MCF 10A (cell line): ENCODE results near the gene TMEM145. TPM values are rescaled to one million over a fixed set of nuclear protein-coding genes. Genes with fewer than 3 reads are reported as not detected.

Experiments
- BruUV-seq: library from RNA; stranded (reverse); fragments of 400-500 nt; replicated peaks from 2 replicates; lab custom pipeline; 2021; lab: Mats Ljungman, UMichigan
- CTCF ChIA-PET: fragments of 300-600 bp; sonication (Branson Sonifier 250); formaldehyde crosslinking; extraction: SDS; loops from one replicate; lab custom pipeline; 2021; ENCODE audit warnings: antibody characterized with exemption, inconsistent platforms; lab: Yijun Ruan, JAX
- POLR2A ChIA-PET: fragments of 300-600, 350-650 bp; sonication (Branson Sonifier 250); formaldehyde crosslinking; extraction: SDS; loops from one replicate; lab custom pipeline; 2020; ENCODE audit warnings: antibody characterized with exemption, inconsistent platforms; lab: Yijun Ruan, JAX
- DNase-seq: peaks from one replicate; pipeline ENCODE4 v3.0.0-alpha.2; 2018; ENCODE audit not compliant: unreplicated experiment
- H3K27ac Mint-ChIP-seq: one replicate; pipeline ENCODE4 v1.8.0; 2022; ENCODE audit warnings: mild to moderate bottlenecking, low read depth, mixed read lengths; ENCODE audit not compliant: unreplicated experiment
- H3K27me3 Mint-ChIP-seq: one replicate; pipeline ENCODE4 v1.8.0; 2022; ENCODE audit warnings: mixed read lengths; ENCODE audit not compliant: insufficient read depth, unreplicated experiment
- H3K36me3 Mint-ChIP-seq: one replicate; pipeline ENCODE4 v1.8.0; 2022; ENCODE audit warnings: mild to moderate bottlenecking, moderate library complexity, mixed read lengths; ENCODE audit not compliant: insufficient read depth, unreplicated experiment
- H3K4me1 Mint-ChIP-seq: one replicate; pipeline ENCODE4 v1.8.0; 2022; ENCODE audit warnings: mixed read lengths; ENCODE audit not compliant: insufficient read depth, unreplicated experiment
- H3K4me3 Mint-ChIP-seq: one replicate; pipeline ENCODE4 v1.8.0; 2022; ENCODE audit warnings: mild to moderate bottlenecking, moderate library complexity, mixed read lengths; ENCODE audit not compliant: unreplicated experiment
- H3K9me3 Mint-ChIP-seq: one replicate; pipeline ENCODE4 v1.8.0; 2022; ENCODE audit warnings: mixed read lengths; ENCODE audit not compliant: unreplicated experiment
- intact Hi-C: fragments of 100-400 bp; cut with micrococcal nuclease; formaldehyde crosslinking; loops from 2 replicates; pipeline ENCODE4 v1.14.1; 2022
- total RNA-seq: library from RNA; stranded (reverse); gene quantifications from 2 replicates; pipeline ENCODE4 v1.2.3, GENCODE V29; 2022
- TF ChIP-seq, protein P1 (sequence below): fragments of 200-600 bp; IDR thresholded peaks from one replicate; pipeline ENCODE4 v1.8.0; 2022; ENCODE audit warnings: antibody characterized with exemption, mild to moderate bottlenecking; ENCODE audit not compliant: unreplicated experiment

TMEM145 gene
- total RNA-seq, 1 experiment from 2014 or later, result not detected

DNA sequence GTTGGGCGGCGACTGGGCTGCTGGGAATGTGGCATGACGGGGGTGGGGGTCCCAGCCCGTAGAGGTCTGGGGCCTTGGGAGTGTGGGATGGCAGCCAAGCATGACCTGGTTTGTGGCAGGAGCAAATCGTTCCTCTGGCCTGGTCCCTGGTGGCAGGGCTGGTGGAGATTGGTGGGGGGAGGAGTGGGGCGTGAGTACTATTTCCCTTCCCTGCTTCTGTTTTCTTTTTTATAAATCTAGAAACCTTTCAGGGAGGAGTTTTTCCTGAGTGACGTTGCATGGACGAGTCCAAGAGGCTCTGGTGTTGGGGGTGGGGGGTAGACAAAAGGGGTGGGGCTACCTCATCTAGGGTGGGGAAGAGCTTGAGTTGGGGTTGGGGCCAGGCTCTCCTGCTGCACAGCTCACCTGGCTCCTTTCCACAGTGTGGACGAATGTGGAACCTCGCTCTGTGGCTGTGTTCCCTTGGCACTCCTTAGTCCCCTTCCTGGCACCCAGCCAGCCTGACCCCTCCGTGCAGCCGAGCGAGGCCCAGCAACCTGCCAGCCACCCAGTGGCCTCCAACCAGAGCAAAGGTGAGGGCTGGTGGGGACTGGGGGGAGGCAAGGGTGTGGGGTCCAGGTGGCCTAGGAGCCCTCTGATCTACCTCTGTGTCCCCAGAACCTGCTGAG is 26.6 kb upstream of the TMEM145 start:
- Mint-ChIP-seq H3K27me3 (no peaks in the 10 kb centered on the region), H3K4me3 (no peak overlapping the region), H3K36me3 (peaks cover 31% of the 10 kb centered on the region), H3K27ac (no peak overlapping the region), H3K4me1 (peaks cover 16% of the 10 kb centered on the region), H3K9me3 (no peaks in the 10 kb centered on the region)
- CTCF ChIA-PET, result interaction anchor here (0.6 to 1.1 kb wide), 3 partner anchors 10 to 88 kb away, joined by 3 read pairs; no protein-coding TSS in a partner anchor
- POLR2A ChIA-PET, result interaction anchor here (1.2 kb wide), 1 partner anchor 42 kb away, joined by 3 read pairs; no protein-coding TSS in a partner anchor
- no TSS peak for BruUV-seq
- no peak for DNase-seq
- intact Hi-C loops, result no loop called here
- TF ChIP-seq, protein P1, sequence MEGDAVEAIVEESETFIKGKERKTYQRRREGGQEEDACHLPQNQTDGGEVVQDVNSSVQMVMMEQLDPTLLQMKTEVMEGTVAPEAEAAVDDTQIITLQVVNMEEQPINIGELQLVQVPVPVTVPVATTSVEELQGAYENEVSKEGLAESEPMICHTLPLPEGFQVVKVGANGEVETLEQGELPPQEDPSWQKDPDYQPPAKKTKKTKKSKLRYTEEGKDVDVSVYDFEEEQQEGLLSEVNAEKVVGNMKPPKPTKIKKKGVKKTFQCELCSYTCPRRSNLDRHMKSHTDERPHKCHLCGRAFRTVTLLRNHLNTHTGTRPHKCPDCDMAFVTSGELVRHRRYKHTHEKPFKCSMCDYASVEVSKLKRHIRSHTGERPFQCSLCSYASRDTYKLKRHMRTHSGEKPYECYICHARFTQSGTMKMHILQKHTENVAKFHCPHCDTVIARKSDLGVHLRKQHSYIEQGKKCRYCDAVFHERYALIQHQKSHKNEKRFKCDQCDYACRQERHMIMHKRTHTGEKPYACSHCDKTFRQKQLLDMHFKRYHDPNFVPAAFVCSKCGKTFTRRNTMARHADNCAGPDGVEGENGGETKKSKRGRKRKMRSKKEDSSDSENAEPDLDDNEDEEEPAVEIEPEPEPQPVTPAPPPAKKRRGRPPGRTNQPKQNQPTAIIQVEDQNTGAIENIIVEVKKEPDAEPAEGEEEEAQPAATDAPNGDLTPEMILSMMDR, result no peak

- POLR2A ChIA-PET, result no interaction called here
- BruUV-seq, result TSS peak; percentile 25
- H3K36me3 Mint-ChIP-seq, result peaks cover 38% of the 10 kb centered on the region
Measured at GRCh38 chr19:42287017-42287826, 25.9 kb upstream of the TMEM145 start.

DNA sequence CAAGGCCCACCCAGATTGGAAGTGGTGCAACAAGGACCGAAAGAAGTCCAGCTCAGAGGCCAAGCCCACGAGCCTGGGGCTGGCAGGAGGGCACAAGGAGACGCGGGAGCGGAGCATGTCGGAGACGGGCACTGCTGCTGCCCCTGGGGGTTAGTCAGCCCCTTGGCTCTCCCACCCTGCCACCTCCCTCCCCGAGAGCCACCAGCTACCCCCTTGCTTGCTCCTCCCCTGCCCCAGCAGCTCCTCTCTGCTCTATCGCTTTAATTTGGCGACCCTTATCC is 25.3 kb upstream of the TMEM145 start:
- Mint-ChIP-seq H3K36me3 (peaks cover 44% of the 10 kb centered on the region), H3K27me3 (no peaks in the 10 kb centered on the region), H3K4me3 (no peak overlapping the region), H3K4me1 (peaks cover 21% of the 10 kb centered on the region), H3K27ac (no peak overlapping the region), H3K9me3 (no peaks in the 10 kb centered on the region)
- no peak for DNase-seq
- ChIA-PET CTCF (interaction anchor here (0.6 to 2.5 kb wide), 5 partner anchors 9 to 41 kb away, joined by 3 to 14 read pairs (median 4); no protein-coding TSS in a partner anchor), POLR2A (no interaction called here)
- intact Hi-C loops, result no loop called here
- TF ChIP-seq, protein P1, result no peak
- no TSS peak for BruUV-seq

More at GRCh38 chr19:42287017-42287826, 25.9 kb upstream of the TMEM145 start:
- CTCF ChIA-PET, result interaction anchor here (0.6 to 2.5 kb wide), 6 partner anchors 8 to 41 kb away, joined by 3 to 14 read pairs (median 4); no protein-coding TSS in a partner anchor
- Mint-ChIP-seq H3K4me1 (peaks cover 21% of the 10 kb centered on the region), H3K27me3 (no peaks in the 10 kb centered on the region), H3K9me3 (no peaks in the 10 kb centered on the region), H3K4me3 (no peak overlapping the region), H3K27ac (no peak overlapping the region)
- DNase-seq, result no peak
- intact Hi-C loops, result no loop called here
- TF ChIP-seq, protein P1, result no peak

GRCh38 chr19:42288387-42288786 is 24.7 kb upstream of the TMEM145 start:
- Mint-ChIP-seq H3K27me3 (no peaks in the 10 kb centered on the region), H3K27ac (no peak overlapping the region), H3K36me3 (peaks cover 48% of the 10 kb centered on the region), H3K4me3 (no peak overlapping the region), H3K9me3 (no peaks in the 10 kb centered on the region), H3K4me1 (peaks cover 21% of the 10 kb centered on the region)
- TF ChIP-seq, protein P1, result no peak
- POLR2A ChIA-PET, result no interaction called here
- intact Hi-C loops, result no loop called here
- CTCF ChIA-PET, result interaction anchor here (0.5 to 2.5 kb wide), 5 partner anchors 9 to 156 kb away, joined by 3 to 14 read pairs (median 6); no protein-coding TSS in a partner anchor
- DNase-seq, result no peak
- no TSS peak for BruUV-seq
